ENCODE data around the gene POLE2. TPM values are rescaled to one million over a fixed set of nuclear protein-coding genes. Genes with fewer than 3 reads are reported as not detected.
"Not testable (repeated sequence)": the region's sequence is repeated elsewhere in the genome, so short reads cannot be mapped to it uniquely, and the experiment has no call there.

The POLE2 gene
- 9.3 TPM for polyA plus RNA-seq (ENCODE audit: insufficient read length)

DNA sequence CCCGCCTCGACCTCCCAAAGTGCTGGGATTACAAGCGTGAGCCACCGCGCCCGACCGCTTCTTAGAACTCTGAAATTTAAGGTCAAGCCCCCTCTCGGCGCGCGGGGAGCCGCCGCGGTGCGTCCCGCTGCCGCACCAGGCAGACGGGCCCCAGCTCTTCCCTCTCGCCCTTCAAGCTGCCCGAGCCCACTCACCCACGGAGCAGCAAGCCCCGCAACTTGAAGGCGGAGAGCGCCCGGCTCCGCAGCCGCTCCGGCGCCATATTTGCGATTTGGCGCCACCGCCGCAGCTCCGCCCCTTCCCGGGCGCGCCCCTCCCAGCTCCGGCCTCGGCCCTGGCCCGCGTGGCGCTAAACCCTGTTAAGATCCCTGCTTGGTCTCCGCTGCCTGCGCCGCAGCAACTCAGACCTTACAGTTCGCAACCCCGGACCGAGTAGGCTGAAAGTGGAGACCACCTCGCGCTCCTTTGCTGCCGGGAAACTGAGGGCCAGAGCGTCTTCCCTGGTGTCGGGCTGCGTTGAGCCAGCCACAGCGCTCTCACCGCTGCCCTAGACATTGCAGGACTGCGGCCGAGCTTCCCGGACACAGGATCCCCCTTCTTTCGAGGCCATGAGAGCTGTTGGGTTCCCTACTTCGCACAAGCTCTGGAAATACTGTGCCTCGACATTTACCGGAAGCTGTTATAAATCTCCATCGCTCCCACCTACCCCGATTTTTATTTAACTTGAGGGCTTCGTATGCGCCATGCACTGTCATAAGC lies at the start of gene POLE2:
Gene POLE2, minus strand, starts transcription at position 273 of the 759 bp plus-strand sequence. Its CDS starts 11 bp downstream, at position 262.
- peak; percentile 28 for DNase-seq (ENCODE audit: low read depth)

GRCh38 chr14:49735669-49736068 lies 47.7 kb upstream of the POLE2 start:
- not testable (repeated sequence) for DNase-seq (ENCODE audit: low read depth)

DNA sequence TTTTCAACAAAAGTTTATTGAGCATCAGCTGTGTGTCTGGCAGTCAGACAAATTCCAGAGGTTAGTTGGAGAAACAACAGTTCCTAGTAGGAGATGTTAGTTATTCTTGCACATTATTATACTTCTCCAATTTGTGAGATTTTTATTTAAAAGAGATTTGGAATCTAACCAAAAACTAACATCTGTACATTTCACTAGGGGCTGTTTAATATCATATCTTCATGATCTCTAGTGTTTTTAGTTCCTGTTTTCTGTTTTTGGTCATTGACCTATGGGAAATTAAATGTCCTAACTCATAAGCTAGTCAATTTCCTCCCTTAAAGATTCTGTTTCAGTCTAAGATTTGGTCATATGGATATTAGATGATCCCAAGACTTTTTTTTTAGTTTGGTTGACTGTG lies 45.8 kb upstream of the POLE2 start:
- DNase-seq (ENCODE audit: low read depth), result peak; percentile 1

DNA sequence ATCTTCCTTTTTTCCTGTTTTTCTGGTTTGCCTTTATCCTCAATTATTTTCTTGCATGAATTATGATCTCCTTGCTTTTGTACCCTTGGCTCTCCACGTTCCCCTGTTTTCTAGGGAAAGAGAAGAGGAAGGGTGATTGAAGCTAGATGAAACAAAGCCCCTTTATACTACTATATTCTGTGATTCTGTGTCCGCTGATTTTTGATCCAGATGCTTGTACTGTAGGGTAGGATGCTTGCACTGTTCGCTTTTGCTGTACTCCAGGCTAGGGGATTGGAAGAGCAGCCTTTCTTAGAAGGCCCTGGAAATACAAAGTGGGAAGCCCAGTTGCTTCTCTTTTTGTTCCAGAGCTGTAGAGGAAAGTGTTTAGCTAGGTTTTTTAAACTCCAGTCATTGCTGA lies 44.9 kb upstream of the POLE2 start:
- DNase-seq (ENCODE audit: low read depth), result no peak

- DNase-seq (ENCODE audit: low read depth), result no peak
Observed at GRCh38 chr14:49727171-49727570, 39.2 kb upstream of the POLE2 start.

- DNase-seq (ENCODE audit: low read depth), result not testable (repeated sequence)
Observed at GRCh38 chr14:49721733-49722435, 33.9 kb upstream of the POLE2 start.

DNA sequence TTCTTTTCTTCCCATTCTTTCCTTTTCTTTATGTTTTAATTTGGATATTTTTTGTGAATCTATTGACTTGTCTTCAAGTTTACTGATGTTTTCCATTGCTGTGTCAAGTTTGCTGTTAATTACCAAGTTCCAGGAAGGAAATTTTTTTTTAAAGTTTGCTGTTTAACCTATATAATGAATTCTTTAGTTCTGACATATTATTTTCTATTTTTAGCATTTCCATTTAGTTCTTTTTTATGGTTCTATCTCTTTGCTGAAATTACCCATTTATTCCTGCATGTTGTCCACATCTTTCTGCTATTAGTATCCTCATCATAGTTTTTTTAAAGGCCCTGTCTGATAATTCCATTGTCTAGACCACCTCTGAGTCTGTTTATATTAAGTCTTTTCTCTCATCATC lies 32.7 kb upstream of the POLE2 start:
- no peak for DNase-seq (ENCODE audit: low read depth)

- not testable (repeated sequence) for DNase-seq (ENCODE audit: low read depth)
Observed at GRCh38 chr14:49710993-49711392, 23.0 kb upstream of the POLE2 start.

DNA sequence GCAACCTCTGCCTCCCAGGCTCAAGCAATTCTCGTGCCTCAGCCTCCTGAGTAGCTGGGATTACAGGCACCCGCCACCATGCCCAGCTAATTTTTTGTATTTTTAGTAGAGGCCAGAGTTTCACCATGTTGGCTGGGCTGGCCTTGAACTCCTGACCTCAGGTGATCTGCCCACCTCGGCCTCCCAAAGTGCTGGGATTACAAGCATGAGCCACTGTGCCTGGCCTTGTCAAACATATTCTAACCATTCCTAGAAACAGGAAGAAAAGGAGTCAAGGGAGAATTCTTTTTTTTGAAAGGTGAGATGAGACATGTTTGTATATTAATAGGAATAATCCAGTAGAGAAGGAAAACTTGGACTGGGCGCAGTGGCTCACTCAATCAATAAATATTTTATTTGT lies 16.5 kb upstream of the POLE2 start:
- DNase-seq (ENCODE audit: low read depth), result not testable (repeated sequence)

- DNase-seq (ENCODE audit: low read depth), result no peak
Observed at GRCh38 chr14:49703965-49704364, 16.0 kb upstream of the POLE2 start.

DNA sequence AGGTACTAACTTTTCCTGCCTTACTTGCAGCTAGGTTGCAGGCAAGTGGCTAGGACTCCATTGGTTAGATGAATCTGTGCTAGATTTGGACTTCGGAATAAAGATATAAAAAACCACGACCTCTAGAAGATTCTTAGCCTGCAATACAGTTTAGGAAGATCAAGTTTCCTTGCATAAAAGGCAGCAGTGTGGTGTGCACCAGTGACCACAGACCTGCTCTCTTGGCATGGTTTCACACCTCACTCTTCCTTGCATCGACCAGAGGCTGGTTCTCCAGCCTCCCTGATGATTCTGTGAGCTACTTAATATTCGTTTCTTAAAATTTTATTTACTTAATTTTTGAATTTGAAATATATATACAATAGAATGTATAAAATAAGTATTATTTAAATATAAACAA lies 14.7 kb upstream of the POLE2 start:
- DNase-seq (ENCODE audit: low read depth), result no peak

GRCh38 chr14:49693735-49694124 lies 5.7 kb upstream of the POLE2 start:
- DNase-seq (ENCODE audit: low read depth), result not testable (repeated sequence)

GRCh38 chr14:49692811-49693734 lies 5.1 kb upstream of the POLE2 start, which contains the start of gene KLHDC1:
Gene KLHDC1 (plus strand): TSS chr14:49693120. CDS start chr14:49693195, 75 bp downstream.
- DNase-seq (ENCODE audit: low read depth), result peak; percentile 60

- DNase-seq (ENCODE audit: low read depth), result peak; percentile 1
Observed at GRCh38 chr14:49692193-49692757, 4.3 kb upstream of the POLE2 start.

GRCh38 chr14:49691031-49691430 lies 3.0 kb upstream of the POLE2 start:
- no peak for DNase-seq (ENCODE audit: low read depth)

- DNase-seq (ENCODE audit: low read depth), result no peak
Observed at GRCh38 chr14:49688701-49689030, 652 bp upstream of the POLE2 start.

DNA sequence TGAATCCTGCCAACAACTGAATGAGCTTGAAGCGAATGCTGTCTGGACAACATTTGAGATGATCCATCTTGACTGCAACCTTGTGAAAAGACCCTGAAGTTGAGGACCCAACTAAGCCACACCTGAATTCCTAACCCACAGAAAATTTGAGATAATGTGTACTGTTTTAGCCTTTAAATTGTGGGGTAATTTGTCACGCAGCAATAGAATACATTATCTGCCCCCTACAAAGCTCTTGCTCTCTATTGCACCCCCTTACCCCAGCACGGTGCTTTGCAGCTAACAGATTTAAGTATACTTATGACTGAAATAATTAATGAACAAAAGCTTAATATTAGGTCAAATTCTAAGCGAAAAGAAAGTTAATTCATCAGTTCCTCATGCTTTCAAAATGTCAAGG lies 1.6 kb downstream of the POLE2 start:
- no peak for DNase-seq (ENCODE audit: low read depth)

GRCh38 chr14:49679271-49679670 lies 8.7 kb downstream of the POLE2 start:
- DNase-seq (ENCODE audit: low read depth), result no peak

- no peak for DNase-seq (ENCODE audit: low read depth)
Observed at GRCh38 chr14:49677643-49678042, 10.4 kb downstream of the POLE2 start.

GRCh38 chr14:49673586-49673985 lies 14.4 kb downstream of the POLE2 start:
- DNase-seq (ENCODE audit: low read depth), result no peak

GRCh38 chr14:49670475-49670874 lies 17.5 kb downstream of the POLE2 start:
- DNase-seq (ENCODE audit: low read depth), result no peak

Data from forelimb muscle (tissue), 1 donor.